HG03432 (cell line): ENCODE measurements around the gene EML4.
"Not testable (repeated sequence)": the region's sequence is repeated elsewhere in the genome, so short reads cannot be mapped to it uniquely, and the experiment has no call there.

Experiments
- ATAC-seq: cut with Tn5 transposase; IDR thresholded peaks from one replicate; pipeline ENCODE4 v1.9.1; 2021; ENCODE audit warnings: mild to moderate bottlenecking, moderate library complexity; ENCODE audit not compliant: unreplicated experiment

Gene EML4

DNA sequence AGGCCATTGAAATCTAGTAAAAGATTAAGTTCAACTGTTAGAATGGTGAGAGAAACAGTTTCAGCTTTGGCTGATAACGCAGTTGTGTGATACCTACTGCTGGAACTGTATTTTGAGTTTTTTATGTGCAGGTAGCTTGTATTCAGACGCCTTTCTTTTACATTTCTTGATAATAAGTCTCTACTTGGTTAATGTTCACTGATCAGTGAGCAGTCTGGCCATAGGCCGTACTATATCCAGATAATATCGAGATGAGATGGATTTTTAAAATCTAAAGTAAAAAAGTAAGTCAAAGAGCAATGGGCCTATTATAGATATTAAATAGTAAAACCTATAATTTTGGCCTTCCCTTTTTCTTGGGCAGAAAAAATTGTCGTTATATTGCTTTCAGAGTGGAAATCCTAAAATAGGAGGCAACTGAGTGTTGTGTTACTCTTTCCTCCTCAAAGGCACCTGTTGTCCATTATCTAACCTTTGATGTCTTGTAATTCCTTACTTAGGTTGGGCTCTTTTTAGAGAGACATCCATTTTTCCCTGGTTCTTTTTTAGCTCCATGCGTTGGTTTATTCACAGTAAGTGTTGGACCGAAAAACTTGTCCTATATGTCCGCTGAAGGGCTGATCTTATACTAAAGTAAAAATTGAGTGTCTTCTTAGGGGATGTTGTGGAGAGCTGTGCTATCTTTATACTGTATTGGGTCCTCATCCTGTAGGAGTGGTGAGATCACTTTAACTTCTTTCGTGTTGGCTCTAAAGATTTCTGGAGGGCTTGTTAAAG lies 1.7 kb downstream of the EML4 start:
- no peak for ATAC-seq

DNA sequence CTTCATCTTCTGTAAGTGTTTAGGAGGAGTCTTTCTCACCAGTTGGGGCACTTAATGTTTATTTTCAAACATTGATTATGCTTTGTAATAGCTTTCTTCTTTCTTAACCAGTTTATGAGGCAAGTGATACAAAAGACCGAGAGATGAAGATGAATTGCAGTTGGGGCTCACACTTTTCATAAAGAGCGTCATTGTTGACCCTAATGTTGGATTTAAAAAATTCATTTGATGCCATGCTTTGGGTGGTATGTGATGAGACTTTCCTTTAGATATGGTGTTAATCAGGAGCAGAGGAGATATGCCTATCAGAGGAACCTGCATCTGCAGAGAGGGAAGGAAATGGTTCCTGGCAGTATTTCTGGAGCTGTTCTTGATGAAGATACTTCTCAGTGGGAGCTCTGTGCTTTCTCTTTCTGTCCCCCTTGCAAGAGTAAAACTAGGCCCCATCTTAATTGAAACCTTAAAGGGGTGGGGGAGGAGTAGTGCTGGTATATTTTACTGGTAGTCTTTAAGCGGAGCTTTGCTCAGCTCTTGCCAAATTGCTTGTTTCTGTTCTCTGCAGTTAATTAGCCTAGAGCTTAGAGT lies 2.3 kb downstream of the EML4 start:
- ATAC-seq: peak; percentile 35

DNA sequence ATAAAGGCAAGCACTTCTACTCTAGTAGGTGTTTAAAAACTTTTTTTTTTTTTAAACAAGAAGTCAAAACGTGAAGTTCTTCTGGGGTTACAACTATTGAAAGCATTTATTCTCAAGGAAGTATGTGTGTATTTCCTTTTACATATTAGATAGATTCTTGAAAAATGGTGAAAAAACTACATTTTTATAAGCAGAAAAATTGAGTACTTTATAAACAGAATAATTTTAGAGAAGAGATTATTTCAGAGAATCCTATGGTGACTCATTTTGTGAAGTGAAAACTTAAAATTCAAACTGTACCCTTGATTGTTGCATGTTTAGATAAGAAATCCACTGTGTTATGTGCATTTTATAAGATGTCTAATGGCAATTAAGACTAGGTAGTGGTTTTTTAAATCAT lies 2.9 kb downstream of the EML4 start:
- ATAC-seq: no peak

DNA sequence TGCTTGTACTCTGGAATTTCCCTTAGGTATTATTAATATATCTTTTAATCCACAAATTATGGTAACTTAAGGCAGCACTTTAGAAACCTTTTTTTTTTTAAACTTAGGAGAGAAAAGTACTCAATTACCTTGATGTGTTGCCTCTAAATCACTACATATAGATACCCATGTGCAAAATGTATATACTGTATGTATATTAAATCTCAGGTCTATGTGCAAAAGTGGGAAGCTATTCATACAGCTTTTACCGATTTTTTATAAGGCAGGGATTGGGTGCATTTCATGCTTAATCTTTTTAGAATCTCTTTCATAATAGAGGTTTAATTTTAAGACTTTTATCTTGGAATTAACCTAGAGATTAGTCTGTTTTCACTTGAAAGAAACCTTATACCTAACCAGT lies 3.4 kb downstream of the EML4 start:
- no peak for ATAC-seq

DNA sequence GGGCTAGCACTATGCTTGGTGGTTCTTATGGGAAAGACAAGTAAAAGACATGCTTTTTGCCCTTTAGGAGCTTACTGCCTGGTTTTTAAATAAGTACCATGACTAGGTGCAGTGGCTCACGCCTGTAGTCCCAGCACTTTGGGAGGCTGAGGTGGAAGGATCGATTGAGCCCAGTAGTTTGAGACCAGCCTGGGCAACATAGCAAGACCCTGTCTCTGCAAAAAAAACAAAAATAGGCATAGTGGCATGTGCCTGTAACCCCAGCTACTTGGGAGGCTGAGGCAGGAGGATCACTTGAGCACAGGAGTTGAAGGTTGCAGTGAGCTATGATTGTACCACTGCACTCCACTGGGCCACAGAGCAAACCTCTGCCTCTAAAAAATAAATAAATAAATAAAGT lies 4.3 kb downstream of the EML4 start:
- not testable (repeated sequence) for ATAC-seq

DNA sequence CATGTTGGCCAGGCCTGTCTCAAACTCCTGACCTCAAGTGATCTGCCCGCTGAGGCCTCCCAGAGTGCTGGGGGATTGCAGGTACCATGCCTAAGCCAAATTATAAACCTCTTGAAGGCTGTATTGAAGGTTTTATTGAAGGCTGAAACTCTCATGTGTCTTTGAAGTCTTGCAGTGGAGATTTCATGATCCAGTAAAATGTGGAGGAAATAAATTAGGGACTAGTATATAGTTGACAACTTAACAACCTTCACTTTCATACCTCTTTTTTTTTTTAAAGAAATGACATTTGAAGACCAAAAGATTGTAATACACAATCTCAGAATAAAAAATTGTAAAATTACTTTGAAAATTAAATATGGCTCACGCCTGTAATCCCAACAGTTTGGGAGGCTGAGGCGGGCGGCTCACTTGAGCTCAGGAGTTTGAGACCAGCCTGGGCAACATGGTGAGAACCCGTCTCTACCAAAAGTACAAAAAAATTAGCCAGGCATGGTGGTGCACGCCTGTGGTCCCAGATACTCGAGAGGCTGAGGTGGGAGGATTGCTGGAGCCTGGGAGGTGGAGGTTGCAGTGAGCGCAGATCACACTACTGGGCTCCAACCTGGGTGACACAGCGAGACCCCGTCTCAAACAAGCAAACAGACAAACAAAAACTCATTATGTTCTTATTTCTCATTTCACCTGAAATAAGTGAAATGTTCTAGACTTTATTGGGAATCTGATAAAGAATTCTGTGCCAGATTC lies 8.0 kb downstream of the EML4 start:
- no peak for ATAC-seq

DNA sequence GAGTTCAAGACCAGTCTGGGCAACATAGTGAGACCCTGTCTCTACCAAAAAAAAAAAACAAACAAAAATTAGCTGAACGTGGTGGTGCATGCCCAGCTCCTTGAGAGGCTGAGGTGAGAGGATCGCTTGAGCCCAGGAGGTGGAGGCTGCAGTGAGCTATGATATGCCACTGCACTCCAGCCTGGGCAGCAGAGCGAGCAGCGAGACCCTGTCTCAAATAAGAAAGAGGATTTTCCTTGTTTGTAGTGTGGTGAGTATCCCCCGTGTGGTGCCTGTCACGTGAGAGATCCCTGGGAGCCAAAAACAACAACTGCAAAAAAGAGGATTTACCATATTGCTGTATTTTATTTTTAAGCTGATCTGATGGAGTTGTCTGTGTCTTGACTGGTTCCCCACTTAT lies 9.2 kb downstream of the EML4 start:
- ATAC-seq: no peak

DNA sequence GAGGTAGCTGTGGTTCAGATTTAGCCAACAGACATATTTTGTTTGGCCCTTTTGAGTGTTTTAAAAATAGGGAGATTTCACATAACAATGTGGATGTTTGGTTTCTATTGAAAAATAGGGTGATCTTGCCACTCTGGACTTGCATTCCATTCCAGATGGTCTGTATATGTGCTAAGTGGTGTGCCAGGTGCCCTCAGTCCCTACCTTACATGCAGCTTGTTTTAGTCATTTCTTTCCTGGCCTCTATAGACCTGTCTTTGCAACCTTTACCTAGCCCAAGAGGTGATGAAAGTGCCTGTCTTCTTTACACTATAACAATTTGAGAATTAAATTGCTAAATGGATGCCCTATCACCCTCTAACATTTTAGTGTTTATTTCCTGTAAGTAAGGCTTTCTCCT lies 11.1 kb downstream of the EML4 start:
- ATAC-seq: no peak

DNA sequence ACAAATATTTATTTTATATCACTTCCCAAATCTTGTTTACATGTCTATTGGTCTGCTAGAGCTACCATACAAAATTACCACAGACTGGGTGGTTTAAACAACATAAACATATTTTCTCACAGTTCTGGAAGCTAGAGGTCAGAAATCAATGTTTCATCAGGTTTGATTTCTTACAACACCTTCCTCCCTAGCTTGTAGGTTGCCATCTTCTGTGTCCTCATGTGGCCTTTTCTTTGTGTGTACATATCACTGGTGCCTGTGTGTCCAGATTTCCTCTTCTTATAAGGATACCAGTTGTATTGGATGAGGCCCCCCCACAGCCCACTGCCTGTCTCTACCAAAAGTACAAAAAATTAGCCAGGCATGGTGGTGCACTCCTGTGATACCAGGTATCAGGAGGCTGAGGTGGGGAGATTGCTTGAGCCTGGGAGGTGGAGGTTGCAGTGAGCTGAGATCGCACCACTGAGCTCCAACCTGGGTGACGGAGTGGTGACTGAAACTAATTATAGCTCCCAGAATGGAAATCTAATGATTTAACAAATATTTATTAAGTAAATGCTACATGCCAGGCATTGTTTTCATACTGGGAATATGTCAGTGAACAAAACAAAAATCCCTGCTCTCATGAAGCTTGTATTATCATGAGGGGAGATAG lies 13.6 kb downstream of the EML4 start:
- ATAC-seq: no peak

DNA sequence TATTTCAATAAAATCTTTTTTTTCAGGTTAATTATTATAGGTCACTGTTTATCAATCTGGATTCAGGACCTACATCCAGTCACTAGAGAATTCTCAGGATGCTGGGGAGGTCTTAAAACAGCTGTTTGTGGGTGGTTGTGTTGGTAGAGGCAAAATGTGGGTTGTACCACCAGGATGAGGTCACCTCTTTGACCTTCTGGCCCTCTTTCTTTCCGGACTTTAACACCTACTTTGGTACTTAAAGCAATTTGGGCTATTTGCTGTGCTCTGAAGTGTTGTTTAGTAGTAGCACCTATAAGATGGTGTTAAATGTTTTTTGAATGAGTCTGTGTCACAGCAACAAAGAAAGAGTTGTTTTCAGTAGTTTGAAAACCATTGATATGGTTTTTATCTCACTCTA lies 14.6 kb downstream of the EML4 start:
- peak; percentile 53 for ATAC-seq

DNA sequence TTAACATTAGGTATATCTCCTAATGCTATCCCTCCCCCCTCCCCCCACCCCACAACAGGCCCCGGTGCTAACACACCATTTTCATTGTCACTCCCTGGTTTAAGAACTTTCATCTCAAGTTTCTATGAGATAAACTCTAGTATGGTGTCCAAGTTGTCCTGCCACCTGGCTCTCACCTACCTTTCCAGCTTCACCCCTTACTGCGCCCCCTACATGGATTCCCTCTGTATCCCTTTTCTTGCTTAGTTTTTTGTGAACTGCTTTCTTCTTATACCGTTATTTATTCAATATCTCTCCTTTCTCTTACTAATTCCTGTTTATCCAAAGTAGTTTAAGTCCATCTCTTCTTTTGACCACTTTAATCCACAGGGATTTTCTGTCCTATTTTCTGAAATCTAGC lies 15.2 kb downstream of the EML4 start:
- no peak for ATAC-seq

DNA sequence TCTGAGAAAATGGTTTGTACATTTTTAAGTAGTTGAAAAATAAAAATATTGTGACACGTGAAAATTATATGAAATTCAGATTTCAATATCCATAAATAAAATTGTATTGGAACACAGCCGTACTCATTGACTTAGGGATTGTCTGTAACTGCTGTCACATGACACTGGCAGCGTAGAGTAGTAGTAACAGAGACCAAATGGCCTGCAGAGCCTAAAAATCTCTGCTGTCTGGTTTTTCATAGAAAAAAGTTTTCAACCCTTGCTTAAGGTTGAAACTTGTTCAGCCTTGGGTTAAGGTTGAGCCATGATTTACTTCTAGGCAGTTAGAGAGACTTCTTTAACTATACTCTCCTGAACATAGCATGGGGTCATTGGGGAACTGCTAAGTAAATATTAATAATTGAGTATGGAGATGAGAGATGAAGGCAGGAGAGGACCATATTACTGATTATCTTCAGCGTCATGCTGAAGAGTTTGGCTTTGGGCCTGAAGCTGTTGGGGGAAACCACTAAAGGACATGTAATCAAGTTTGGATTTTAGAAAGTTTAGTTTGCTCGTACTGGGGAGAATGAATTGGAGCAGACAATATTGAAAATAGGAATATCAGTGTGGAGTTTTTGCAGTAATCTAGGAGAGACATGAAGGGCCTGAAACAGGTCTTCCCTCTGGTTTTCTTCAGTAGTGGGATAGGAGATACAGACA lies 16.2 kb downstream of the EML4 start:
- ATAC-seq: no peak

DNA sequence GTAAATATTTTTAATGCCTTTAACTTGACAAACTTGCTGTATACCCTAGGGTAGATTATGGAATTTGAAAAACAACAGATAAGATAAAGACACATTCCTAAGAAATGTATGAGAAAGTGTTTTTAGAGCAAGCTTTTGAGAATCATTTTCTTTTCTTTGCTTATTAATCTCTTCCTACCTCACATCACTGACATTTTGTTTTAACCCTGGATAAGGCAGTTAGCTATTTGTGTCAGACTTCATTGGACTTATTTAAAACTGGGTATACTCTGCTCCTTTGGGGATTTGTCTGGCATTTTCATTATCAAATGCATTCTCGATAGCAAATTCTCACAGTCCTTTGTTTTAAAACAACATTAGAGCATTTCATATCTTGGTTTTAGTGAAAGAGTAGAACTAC lies 17.2 kb downstream of the EML4 start:
- no peak for ATAC-seq

DNA sequence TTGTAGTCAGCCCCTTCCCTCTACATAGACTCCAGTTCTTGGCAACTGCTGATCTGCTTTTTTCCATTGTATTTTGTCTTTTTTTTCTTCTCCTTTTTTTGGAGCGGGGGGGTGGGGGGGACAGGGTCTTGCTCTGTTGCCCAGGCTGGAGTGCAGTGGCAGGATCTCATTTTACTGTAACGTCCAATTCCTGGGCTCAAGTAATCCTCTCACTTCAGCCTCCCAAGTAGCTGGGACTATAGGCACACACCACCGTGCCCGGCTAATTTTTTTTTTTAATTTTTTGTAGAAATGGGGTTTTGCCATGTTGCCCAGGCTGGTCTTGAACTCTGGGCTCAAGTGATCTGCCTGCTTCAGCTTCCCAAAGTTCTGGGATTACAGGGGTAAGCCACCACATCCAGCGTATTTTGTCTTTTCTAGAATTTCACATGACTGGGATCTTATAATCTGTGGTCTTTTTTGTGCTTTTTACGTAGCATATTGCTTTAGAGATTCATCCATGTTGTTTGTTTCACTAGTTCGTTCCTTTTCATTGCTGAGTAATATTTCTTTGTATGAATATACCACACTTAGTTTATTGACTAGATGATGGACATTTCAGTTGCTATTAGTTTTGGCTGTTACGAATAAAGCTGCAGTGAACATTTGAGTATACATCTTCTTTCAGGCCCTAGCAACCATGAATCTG lies 17.9 kb downstream of the EML4 start:
- no peak for ATAC-seq

DNA sequence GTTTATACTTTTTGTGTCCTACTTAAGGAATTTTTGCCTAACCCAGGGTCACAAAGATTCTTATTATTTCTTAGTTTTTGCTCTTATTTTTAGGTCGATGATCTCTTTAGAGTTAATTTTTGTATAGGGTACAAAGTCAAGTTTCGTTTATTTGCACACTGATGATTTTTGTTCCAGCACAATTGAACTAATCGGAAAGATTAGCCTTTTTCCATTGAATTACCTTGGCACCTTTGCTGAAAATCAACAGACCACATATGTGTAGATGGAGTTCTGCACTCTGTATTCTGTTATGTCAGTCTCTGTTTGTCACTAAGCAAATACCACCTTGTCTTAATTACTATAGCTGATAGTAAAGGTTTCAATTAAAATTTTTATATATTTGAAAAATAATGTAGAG lies 18.7 kb downstream of the EML4 start:
- ATAC-seq: no peak

DNA sequence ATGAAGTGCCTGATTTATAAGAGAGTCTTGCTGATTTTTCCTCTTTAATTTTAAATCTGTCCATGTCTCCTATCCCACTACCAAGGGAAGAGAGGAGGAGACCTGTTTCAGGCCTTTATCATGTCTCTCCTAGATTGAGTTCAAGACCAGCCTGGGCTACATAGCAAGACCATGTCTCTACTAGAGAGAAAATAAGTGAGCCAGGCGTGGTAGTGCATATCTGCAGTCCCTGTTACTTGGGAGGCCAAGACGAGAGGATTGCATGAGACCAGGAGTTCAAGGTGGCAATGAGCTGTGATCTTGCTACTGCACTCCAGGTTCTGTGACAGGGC lies 20.0 kb downstream of the EML4 start:
- no peak for ATAC-seq

DNA sequence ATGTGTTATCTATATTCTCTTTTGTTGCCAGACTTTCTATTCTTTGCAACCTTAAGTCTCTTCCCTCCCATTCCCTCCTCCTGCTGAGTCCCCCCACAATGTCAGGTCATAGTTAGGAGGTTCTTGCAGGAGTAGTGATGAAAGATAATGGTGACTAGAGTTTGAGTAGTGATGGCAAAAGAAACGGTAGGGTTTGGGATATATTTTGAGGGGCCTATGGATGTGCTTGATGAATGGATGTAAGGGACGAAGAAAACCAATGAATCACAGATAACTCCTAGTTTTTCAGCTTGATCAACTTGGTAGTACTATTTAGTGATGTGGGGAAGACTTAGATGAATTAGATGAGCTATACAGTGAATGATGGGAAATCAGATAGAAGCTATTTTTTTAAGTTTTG lies 21.0 kb downstream of the EML4 start:
- ATAC-seq: no peak

DNA sequence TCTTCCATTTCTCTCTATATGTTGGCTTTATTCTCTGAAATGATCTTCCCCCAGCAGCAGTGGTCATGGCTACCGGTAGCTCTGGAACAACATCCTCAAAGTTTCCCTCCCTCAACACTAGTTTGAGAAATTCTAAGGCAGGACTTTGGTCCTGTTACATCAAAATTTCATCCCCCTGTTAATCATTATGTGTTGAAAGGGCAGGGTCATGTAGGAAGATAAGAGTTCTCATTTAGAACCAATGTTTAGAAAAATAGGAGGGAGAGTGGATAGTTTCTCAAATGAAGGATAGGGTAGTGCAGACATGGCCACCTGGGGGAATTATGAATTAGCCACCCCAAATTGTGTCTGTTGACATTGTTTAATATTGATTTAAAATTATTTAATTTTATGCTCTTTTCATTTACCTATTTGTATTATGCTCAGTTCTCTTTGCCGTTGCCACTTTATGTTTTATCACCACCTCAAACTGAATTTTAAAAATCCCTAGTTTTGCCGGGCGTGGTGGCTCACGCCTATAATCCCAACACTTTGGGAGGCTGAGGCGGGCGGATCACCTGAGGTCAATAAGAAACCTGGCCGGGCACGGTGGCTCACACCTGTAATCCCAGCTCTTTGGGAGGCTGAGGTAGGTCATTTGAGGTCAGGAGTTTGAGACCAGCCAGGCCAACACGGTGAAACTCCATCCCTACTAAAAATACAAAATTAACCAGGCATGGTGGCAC lies 22.3 kb downstream of the EML4 start:
- no peak for ATAC-seq

DNA sequence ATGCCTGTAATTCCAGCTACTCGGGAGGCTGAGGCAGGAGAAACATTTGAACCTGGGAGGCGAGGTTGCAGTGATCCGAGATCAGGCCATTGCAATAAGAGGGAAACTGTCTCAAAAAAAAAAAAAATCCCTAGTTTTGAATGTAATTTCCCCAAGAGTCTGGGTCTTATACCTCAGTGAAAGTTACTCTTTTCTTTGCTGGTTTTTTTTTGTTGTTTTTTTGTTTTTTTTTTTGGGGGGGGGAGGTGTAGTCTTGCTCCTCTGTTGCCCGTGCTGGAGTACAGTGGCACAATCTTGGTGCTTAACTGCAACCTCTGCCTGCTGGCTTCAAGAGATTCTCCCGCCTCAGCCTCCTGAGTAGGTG lies 22.8 kb downstream of the EML4 start:
- no peak for ATAC-seq
